ENCODE measurements around the gene IL12RB2. TPM values are rescaled to one million over a fixed set of nuclear protein-coding genes. Genes with fewer than 3 reads are reported as not detected.

Gene IL12RB2
- total and polyA plus RNA-seq, 2 of the 13 experiments (the other 11 are each of a cell fraction or from before 2014, with no cell fraction given): not detected

GRCh38 chr1:67361641-67362040 lies 54.0 kb downstream of the IL12RB2 start (continued):
- no peak for TF ChIP-seq MLLT10 (CRISPR knock-in tag; IDR thresholded peaks at IDR 0.05)

- intact Hi-C loops (cut with micrococcal nuclease; ENCODE audit: unreplicated experiment) (no loop called here), in situ Hi-C loops (cut with HindIII; ENCODE audit: extremely low pct_ligation_motif_present, low pct_unique_long_range_greater_than_20kb) (no loop called here)
- peak overlapping the region; percentile 56 for H3K4me2 ChIP-seq (ENCODE audit: low read depth, low read length)
- no peak overlapping the region for H2AFZ ChIP-seq (ENCODE audit: low read length)
- POLR2A ChIA-PET: no interaction called here
- peak; percentile 97 for ATAC-seq
- H3K27ac ChIP-seq (ENCODE audit: extremely low read length, insufficient read depth, low read length): no peak overlapping the region
- no peaks in the 10 kb centered on the region for H3K79me2 ChIP-seq (ENCODE audit: insufficient read depth, low read length)
- peak; percentile 50 for FAIRE-seq
- WGBS (ENCODE audit: low lambda C conversion rate): 9% methylated on average over 8 of the region's 8 CpGs
- H3K4me1 ChIP-seq (ENCODE audit: insufficient read depth, low read length): peaks cover 18% of the 10 kb centered on the region
- H3K9me3 ChIP-seq (ENCODE audit: low read length): no peaks in the 10 kb centered on the region
- no peak overlapping the region for H3K9ac ChIP-seq (ENCODE audit: insufficient read depth, low read depth, low read length)
- H3K27me3 ChIP-seq (ENCODE audit: control insufficient read depth in 1 of 2, insufficient read depth in 2 of 2, low read length in 2 of 2): no peaks in the 10 kb centered on the region
- no TSS peak for BruUV-seq (replicated peaks)
- no peaks in the 10 kb centered on the region for H4K20me1 ChIP-seq (ENCODE audit: insufficient read depth, low read length)
- H3K36me3 ChIP-seq (replicated peaks in 1 of 2; ENCODE audit: control insufficient read depth in 1 of 2, insufficient read depth in 2 of 2, low read length in 2 of 2): no peaks in the 10 kb centered on the region
- H3K4me3 ChIP-seq (replicated peaks in 1 of 3; ENCODE audit: insufficient read depth in 1 of 3, low read depth in 2 of 3, low read length in 3 of 3): peak overlapping the region in 1 of 3 experiments; percentile 20; a peak in 1 of 6 replicates
- peak; percentile 69 for DNase-seq (ENCODE audit: low spot score)
- CTCF ChIA-PET (ENCODE audit: low intra/inter-chr PET ratio, low total read pairs): no interaction called here
- TF ChIP-seq ARID2 (CRISPR knock-in tag; IDR thresholded peaks at IDR 0.05; ENCODE audit: borderline replicate concordance) (no peak), CAMTA2 (CRISPR knock-in tag; IDR thresholded peaks at IDR 0.05; ENCODE audit: borderline replicate concordance) (no peak), IRX3 (CRISPR knock-in tag; IDR thresholded peaks at IDR 0.05; ENCODE audit: borderline replicate concordance, low read depth) (no peak), HNRNPK (IDR thresholded peaks at IDR 0.05; ENCODE audit: low read depth, low read length, poor library complexity, severe bottlenecking) (peak; percentile 94), ZNF512 (CRISPR knock-in tag; IDR thresholded peaks at IDR 0.05) (peak; percentile 80), LCORL (IDR thresholded peaks at IDR 0.05) (no peak), LCORL (CRISPR knock-in tag; IDR thresholded peaks at IDR 0.05) (0 out of 2 replicates have a peak, but pooled peaks have one; percentile 13), TEAD3 (CRISPR knock-in tag; optimal IDR thresholded peaks at IDR 0.05; ENCODE audit: borderline replicate concordance) (peak; percentile 52), ZNF749 (CRISPR knock-in tag; IDR thresholded peaks at IDR 0.05; ENCODE audit: borderline replicate concordance) (no peak), ZNF367 (CRISPR knock-in tag; IDR thresholded peaks at IDR 0.05; ENCODE audit: borderline replicate concordance) (no peak), SOX6 (IDR thresholded peaks at IDR 0.05) (no peak), SOX6 (CRISPR knock-in tag; IDR thresholded peaks at IDR 0.05) (peak; percentile 32; the same call in 1 of the 2 replicates), RAD21 (CRISPR knock-in tag; IDR thresholded peaks at IDR 0.05) (no peak), ZNF33B (CRISPR knock-in tag; IDR thresholded peaks at IDR 0.05) (no peak), ZNF33A (CRISPR knock-in tag; IDR thresholded peaks at IDR 0.05; ENCODE audit: borderline replicate concordance) (no peak), PATZ1 (CRISPR knock-in tag; IDR thresholded peaks at IDR 0.05) (no peak), NFIC (IDR thresholded peaks at IDR 0.05; ENCODE audit: low read length) (peak; percentile 58; the same call in 1 of the 2 replicates), CTCF (CRISPR knock-in tag; IDR thresholded peaks at IDR 0.05) (peak; percentile 36)
These were observed 59.8 kb downstream of the IL12RB2 start for GRCh38 chr1:67367370-67368045.
